Measurements from ENCODE around the gene LRP4.
"Not testable (repeated sequence)": the region's sequence is repeated elsewhere in the genome, so short reads cannot be mapped to it uniquely, and the experiment has no call there.

The LRP4 gene, protein sequence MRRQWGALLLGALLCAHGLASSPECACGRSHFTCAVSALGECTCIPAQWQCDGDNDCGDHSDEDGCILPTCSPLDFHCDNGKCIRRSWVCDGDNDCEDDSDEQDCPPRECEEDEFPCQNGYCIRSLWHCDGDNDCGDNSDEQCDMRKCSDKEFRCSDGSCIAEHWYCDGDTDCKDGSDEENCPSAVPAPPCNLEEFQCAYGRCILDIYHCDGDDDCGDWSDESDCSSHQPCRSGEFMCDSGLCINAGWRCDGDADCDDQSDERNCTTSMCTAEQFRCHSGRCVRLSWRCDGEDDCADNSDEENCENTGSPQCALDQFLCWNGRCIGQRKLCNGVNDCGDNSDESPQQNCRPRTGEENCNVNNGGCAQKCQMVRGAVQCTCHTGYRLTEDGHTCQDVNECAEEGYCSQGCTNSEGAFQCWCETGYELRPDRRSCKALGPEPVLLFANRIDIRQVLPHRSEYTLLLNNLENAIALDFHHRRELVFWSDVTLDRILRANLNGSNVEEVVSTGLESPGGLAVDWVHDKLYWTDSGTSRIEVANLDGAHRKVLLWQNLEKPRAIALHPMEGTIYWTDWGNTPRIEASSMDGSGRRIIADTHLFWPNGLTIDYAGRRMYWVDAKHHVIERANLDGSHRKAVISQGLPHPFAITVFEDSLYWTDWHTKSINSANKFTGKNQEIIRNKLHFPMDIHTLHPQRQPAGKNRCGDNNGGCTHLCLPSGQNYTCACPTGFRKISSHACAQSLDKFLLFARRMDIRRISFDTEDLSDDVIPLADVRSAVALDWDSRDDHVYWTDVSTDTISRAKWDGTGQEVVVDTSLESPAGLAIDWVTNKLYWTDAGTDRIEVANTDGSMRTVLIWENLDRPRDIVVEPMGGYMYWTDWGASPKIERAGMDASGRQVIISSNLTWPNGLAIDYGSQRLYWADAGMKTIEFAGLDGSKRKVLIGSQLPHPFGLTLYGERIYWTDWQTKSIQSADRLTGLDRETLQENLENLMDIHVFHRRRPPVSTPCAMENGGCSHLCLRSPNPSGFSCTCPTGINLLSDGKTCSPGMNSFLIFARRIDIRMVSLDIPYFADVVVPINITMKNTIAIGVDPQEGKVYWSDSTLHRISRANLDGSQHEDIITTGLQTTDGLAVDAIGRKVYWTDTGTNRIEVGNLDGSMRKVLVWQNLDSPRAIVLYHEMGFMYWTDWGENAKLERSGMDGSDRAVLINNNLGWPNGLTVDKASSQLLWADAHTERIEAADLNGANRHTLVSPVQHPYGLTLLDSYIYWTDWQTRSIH (N-terminal part only)

GRCh38 chr11:46918083-46918787 is at the start of gene LRP4:
Gene LRP4 (minus strand): TSS chr11:46918550. CDS start chr11:46918379, 171 bp downstream.
- in situ Hi-C loops (cut with MboI; ENCODE audit: low sequenced_read_pairs), result loop anchor here (10.0 kb wide), 1 partner anchor 237 kb away; no protein-coding TSS in a partner anchor

DNA sequence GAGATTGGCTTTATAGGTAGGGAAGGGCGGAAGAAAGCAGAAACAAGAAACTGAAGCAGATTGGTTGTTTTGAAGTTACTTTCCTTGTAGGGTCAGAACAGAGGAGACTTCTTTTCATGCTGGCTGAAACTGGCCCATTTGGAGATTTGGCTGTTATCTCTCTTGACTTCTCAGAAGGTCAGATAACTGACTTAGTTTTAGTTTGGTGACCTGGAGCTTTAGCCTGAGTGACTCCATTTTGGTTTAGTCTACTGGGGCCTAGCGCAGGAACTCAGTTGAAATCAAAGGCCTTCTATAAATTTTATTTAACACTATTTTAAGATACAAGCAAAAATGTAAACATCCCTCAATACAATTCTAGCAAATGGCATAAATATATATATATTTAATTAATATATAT is 49.6 kb upstream of the LRP4 start:
- in situ Hi-C loops (cut with MboI; ENCODE audit: low sequenced_read_pairs), result no loop called here

- in situ Hi-C loops (cut with MboI; ENCODE audit: low sequenced_read_pairs), result no loop called here
These were observed 48.4 kb upstream of the LRP4 start for GRCh38 chr11:46966773-46967172.

GRCh38 chr11:46963844-46964243 is 45.5 kb upstream of the LRP4 start:
- in situ Hi-C loops (cut with MboI; ENCODE audit: low sequenced_read_pairs), result no loop called here

- in situ Hi-C loops (cut with MboI; ENCODE audit: low sequenced_read_pairs), result not testable (repeated sequence)
These were observed 43.5 kb upstream of the LRP4 start for GRCh38 chr11:46961886-46962285.

- in situ Hi-C loops (cut with MboI; ENCODE audit: low sequenced_read_pairs), result no loop called here
These were observed 42.7 kb upstream of the LRP4 start for GRCh38 chr11:46961041-46961440.

GRCh38 chr11:46958777-46959176 is 40.4 kb upstream of the LRP4 start:
- in situ Hi-C loops (cut with MboI; ENCODE audit: low sequenced_read_pairs), result no loop called here

GRCh38 chr11:46953093-46953492 is 34.7 kb upstream of the LRP4 start:
- in situ Hi-C loops (cut with MboI; ENCODE audit: low sequenced_read_pairs), result no loop called here

GRCh38 chr11:46952553-46952952 is 34.2 kb upstream of the LRP4 start:
- in situ Hi-C loops (cut with MboI; ENCODE audit: low sequenced_read_pairs), result no loop called here

GRCh38 chr11:46951864-46952263 is 33.5 kb upstream of the LRP4 start:
- in situ Hi-C loops (cut with MboI; ENCODE audit: low sequenced_read_pairs), result no loop called here

DNA sequence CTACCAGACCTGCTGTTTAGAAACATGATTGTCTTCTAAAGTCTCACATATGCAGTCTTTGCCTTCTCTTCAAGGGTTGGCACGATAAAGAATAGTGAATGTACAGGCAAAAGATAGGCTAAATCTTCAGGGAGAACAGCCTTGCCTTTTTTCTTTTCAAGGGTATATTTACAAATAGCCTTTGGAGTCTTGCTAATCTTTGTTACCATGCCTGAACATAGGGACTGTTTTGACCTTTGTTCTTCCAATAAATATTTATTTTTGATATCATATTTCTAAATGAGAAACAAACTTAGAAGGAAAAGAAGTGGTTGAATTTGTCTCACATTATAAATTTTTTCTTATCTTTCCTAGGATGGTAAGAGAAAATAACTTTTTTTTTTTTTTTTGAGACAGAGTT is 30.9 kb upstream of the LRP4 start:
- in situ Hi-C loops (cut with MboI; ENCODE audit: low sequenced_read_pairs), result no loop called here

DNA sequence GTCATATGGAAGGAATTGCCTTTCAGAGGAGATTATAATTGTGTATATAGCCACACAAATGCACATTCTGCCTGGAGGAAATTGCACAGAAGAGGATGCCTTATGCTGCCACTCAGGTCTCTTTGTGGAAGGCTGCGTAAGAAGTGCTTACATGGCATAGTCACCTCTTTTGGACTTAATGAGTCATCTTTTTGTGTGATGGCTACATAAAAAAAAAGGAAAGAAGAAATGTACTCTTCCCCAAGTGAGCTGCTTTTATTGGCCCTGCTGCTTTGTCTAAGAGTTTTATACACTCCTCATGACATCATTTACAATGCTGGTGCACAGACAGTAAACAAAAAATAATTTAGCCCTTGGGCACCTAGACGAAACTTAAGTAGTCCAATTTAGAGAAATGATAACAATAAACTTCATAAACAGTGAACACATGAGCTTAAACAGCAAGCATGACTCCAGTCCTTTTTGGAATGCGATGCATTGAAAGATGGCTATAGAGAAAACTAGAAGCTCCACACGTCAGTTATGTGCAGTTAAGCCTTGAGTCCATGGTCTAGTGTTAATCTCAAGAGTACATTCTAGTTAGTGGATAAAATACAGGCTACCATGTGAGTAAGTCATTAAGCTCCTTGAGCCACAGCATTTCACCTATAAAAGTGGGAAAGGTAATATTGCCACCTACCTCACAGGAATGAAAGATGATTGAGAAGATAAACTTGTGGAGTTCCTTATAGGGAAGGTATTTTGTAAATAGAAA is 30.2 kb upstream of the LRP4 start:
- in situ Hi-C loops (cut with MboI; ENCODE audit: low sequenced_read_pairs), result no loop called here

GRCh38 chr11:46947399-46948077 is 29.2 kb upstream of the LRP4 start:
- in situ Hi-C loops (cut with MboI; ENCODE audit: low sequenced_read_pairs), result no loop called here

- in situ Hi-C loops (cut with MboI; ENCODE audit: low sequenced_read_pairs), result no loop called here
These were observed 26.2 kb upstream of the LRP4 start for GRCh38 chr11:46944356-46945075.

GRCh38 chr11:46942172-46942571 is 23.8 kb upstream of the LRP4 start:
- in situ Hi-C loops (cut with MboI; ENCODE audit: low sequenced_read_pairs), result no loop called here

GRCh38 chr11:46936138-46937110 is 18.1 kb upstream of the LRP4 start, which contains the start of gene CSTPP1:
Gene CSTPP1 (plus strand): TSS chr11:46936761. CDS start chr11:46936806, 45 bp downstream.
- in situ Hi-C loops (cut with MboI; ENCODE audit: low sequenced_read_pairs), result no loop called here

- in situ Hi-C loops (cut with MboI; ENCODE audit: low sequenced_read_pairs), result no loop called here
These were observed 11.7 kb upstream of the LRP4 start for GRCh38 chr11:46930089-46930488.
